Stimulated activated CD8-positive, alpha-beta memory T cell treated with anti-CD3 and anti-CD28 coated beads, Interleukin-4, amount 100 ng/mL, for 4 hours (primary cell): ENCODE measurements around the gene OIP5.
"Not testable (repeated sequence)": the region's sequence is repeated elsewhere in the genome, so short reads cannot be mapped to it uniquely, and the experiment has no call there.

Experiments
- DNase-seq, 2 donors: peaks; one replicate each; pipeline ENCODE4 v3.0.0-alpha.2; 2020; ENCODE audit warnings: low read depth in 2 of 2, low spot score in 1 of 2

OIP5 gene

GRCh38 chr15:41332194-41333025, at the start of gene OIP5, which contains the start of gene NUSAP1:
OIP5 (minus strand) TSS chr15:41332591; CDS start chr15:41332561, 30 bp downstream.
NUSAP1 (plus strand) TSS chr15:41332881; CDS start chr15:41332958, 77 bp downstream.
- peak; percentile 95 to 97 for DNase-seq

- DNase-seq = no peak
These were observed 45.6 kb upstream of the OIP5 start for GRCh38 chr15:41377978-41378377.

- DNase-seq = no peak
These were observed 35.0 kb upstream of the OIP5 start for GRCh38 chr15:41367418-41367817.

GRCh38 chr15:41354371-41354770, 22.0 kb upstream of the OIP5 start:
- no peak for DNase-seq

GRCh38 chr15:41350057-41350717, 17.8 kb upstream of the OIP5 start:
- DNase-seq = no peak

GRCh38 chr15:41347236-41347635, 14.8 kb upstream of the OIP5 start:
- no peak for DNase-seq

- DNase-seq = no peak
These were observed 9.1 kb upstream of the OIP5 start for GRCh38 chr15:41341519-41341918.

- no peak for DNase-seq
These were observed 7.9 kb upstream of the OIP5 start for GRCh38 chr15:41340189-41340695.

GRCh38 chr15:41337631-41338522, 5.5 kb upstream of the OIP5 start:
- DNase-seq = no peak

GRCh38 chr15:41337047-41337446, 4.7 kb upstream of the OIP5 start:
- no peak for DNase-seq

- no peak for DNase-seq
These were observed 4.2 kb upstream of the OIP5 start for GRCh38 chr15:41336549-41336948.

GRCh38 chr15:41334293-41335120, 2.1 kb upstream of the OIP5 start:
- DNase-seq = no peak

GRCh38 chr15:41333026-41333562, 703 bp upstream of the OIP5 start:
- DNase-seq = no peak

- DNase-seq = no peak
These were observed 578 bp downstream of the OIP5 start for GRCh38 chr15:41331833-41332193.

- DNase-seq = no peak
These were observed 1.1 kb downstream of the OIP5 start for GRCh38 chr15:41331281-41331680.

- no peak for DNase-seq
These were observed 8.8 kb downstream of the OIP5 start for GRCh38 chr15:41323611-41324010.

GRCh38 chr15:41320805-41321330, 11.5 kb downstream of the OIP5 start:
- DNase-seq = not testable (repeated sequence)

GRCh38 chr15:41309226-41309905, 23.0 kb downstream of the OIP5 start:
- no peak for DNase-seq

- no peak for DNase-seq
These were observed 24.7 kb downstream of the OIP5 start for GRCh38 chr15:41307679-41308078.
